ACC112 (cell line): Measurements from ENCODE around the gene C16orf82.
"Not testable (repeated sequence)": the region's sequence is repeated elsewhere in the genome, so short reads cannot be mapped to it uniquely, and the experiment has no call there.

ENCODE experiments used
- H2AFZ ChIP-seq: fragments of 200-600 bp; sonication (generic); one replicate; pipeline ENCODE4 v1.6.0; 2017; ENCODE audit warnings: antibody characterized with exemption, low read length; ENCODE audit not compliant: unreplicated experiment
- H3K27ac ChIP-seq: fragments of 200-600 bp; sonication (generic); 2 replicates; pipeline ENCODE4 v1.5.1; 2014; ENCODE audit warnings: low read depth, mild to moderate bottlenecking, antibody characterized with exemption, low read length, moderate library complexity
- H3K27me3 ChIP-seq: fragments of 200-600 bp; sonication (generic); 2 replicates; pipeline ENCODE4 v1.6.1; 2014; ENCODE audit warnings: mild to moderate bottlenecking, antibody characterized with exemption, low read length, moderate library complexity, mixed read lengths; ENCODE audit not compliant: insufficient read depth
- H3K36me3 ChIP-seq: fragments of 200-600 bp; sonication (generic); 2 replicates; pipeline ENCODE4 v1.6.1; 2016; ENCODE audit warnings: mild to moderate bottlenecking, antibody characterized with exemption, low read length, moderate library complexity, mixed read lengths; ENCODE audit not compliant: insufficient read depth
- H3K4me1 ChIP-seq: fragments of 200-600 bp; sonication (generic); one replicate; pipeline ENCODE4 v1.6.1; 2016; ENCODE audit warnings: low read length, mixed read lengths; ENCODE audit not compliant: insufficient read depth, unreplicated experiment, control insufficient read depth
- H3K4me3 ChIP-seq: fragments of 200-600 bp; sonication (generic); 2 replicates; pipeline ENCODE4 v1.5.1; 2014; ENCODE audit warnings: mild to moderate bottlenecking, low read depth, low read length
- H3K79me2 ChIP-seq: fragments of 200-600 bp; sonication (generic); one replicate; pipeline ENCODE4 v1.6.0; 2016; ENCODE audit warnings: low read length; ENCODE audit not compliant: control insufficient read depth, unreplicated experiment, insufficient read depth

C16orf82 gene

DNA sequence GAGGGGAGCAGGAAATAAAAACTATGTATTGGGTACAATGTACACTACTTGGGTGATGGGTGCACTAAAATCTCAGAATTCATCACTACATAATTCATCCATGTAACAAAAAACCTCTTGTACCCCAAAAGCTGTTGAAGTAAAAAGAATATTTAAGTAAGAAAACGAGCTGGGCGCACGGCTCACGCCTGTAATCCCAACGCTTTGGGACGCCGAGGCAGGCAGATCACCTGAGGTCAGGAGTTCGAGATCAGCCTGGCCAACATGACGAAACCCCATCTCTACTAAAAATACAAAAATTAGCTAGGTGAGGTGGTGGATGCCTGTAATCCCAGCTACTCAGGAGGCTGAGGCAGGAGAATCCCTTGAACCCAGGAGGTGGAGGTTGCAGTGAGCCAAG is 19.3 kb downstream of the C16orf82 start:
- H2AFZ ChIP-seq, H3K4me3 ChIP-seq, H3K27me3 ChIP-seq, H3K79me2 ChIP-seq, H3K36me3 ChIP-seq, H3K27ac ChIP-seq, H3K4me1 ChIP-seq: not testable (repeated sequence)

DNA sequence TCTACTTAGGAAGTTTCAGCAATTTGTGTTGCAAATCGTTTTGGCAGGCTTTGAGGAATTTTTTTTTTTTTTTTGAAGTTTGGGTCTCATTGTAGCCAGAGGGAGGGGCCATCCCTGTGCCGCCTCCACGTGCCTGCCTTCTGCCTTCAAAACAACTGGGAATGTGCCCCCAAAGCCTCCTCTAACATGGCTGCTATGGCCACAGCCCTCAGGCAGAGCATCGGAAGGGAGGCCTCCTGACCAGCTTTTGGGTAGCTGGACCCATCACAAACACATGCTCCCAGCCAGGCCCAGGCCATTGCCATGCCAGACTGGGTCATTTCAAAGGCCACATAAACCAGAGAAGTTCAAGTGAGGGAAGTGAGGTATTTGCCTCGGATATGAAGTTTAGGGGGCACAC is 21.5 kb downstream of the C16orf82 start:
- Histone ChIP-seq H3K27ac (no peak overlapping the region), H3K4me3 (no peak overlapping the region), H3K36me3 (no peaks in the 10 kb centered on the region), H3K4me1 (no peaks in the 10 kb centered on the region), H3K79me2 (no peaks in the 10 kb centered on the region), H2AFZ (no peak overlapping the region), H3K27me3 (peaks cover 19% of the 10 kb centered on the region)

DNA sequence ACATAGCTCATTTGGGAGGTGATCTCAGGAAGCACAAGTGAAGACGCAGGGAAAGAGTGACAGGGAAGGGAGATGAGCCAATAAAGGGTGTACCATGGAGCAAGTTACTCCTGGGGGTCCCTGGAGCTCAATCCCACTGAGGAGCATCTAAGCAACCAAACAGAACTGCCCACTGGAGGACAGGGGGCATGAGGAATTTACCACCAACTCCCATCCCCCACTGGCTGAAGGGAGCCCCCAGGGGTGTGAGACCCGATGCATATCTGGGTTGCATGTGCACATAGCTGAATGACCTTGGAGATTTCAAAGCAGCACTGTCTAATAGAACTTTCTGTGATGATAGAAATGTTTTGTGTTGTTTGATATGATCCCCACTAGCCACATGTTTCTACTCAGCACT is 29.6 kb downstream of the C16orf82 start:
- H3K4me3 ChIP-seq, result no peak overlapping the region
- H3K4me1 ChIP-seq, result no peaks in the 10 kb centered on the region
- no peak overlapping the region for H2AFZ ChIP-seq
- no peaks in the 10 kb centered on the region for H3K36me3 ChIP-seq
- peaks cover 13% of the 10 kb centered on the region; the same call in 1 of the 2 replicates for H3K27me3 ChIP-seq
- no peak overlapping the region for H3K27ac ChIP-seq
- no peaks in the 10 kb centered on the region for H3K79me2 ChIP-seq

DNA sequence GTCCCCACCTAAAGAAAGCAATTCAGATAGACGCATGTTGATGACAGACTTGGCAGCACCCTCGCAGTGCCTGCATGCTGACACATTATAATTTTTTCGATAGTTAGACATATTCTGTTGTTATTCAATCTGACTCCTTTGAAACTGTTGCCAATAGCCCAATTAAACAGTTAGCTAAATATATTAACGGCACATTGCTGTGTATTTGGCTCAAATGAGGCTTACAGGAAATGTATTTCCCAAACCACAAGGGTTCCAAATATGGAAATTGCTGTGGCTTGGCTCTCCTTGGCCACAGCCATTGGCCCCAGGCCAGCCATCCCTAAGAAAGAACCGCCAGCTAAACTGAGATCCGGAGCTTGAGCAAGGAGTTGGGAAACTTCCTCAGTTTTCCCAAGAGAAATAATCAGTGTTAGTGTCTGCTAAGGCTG is 31.1 kb downstream of the C16orf82 start:
- peaks cover 7% of the 10 kb centered on the region; the same call in 1 of the 2 replicates for H3K27me3 ChIP-seq
- no peak overlapping the region for H2AFZ ChIP-seq
- H3K4me3 ChIP-seq, result no peak overlapping the region
- no peaks in the 10 kb centered on the region for H3K4me1 ChIP-seq
- H3K36me3 ChIP-seq, result no peaks in the 10 kb centered on the region
- H3K79me2 ChIP-seq, result no peaks in the 10 kb centered on the region
- no peak overlapping the region for H3K27ac ChIP-seq

DNA sequence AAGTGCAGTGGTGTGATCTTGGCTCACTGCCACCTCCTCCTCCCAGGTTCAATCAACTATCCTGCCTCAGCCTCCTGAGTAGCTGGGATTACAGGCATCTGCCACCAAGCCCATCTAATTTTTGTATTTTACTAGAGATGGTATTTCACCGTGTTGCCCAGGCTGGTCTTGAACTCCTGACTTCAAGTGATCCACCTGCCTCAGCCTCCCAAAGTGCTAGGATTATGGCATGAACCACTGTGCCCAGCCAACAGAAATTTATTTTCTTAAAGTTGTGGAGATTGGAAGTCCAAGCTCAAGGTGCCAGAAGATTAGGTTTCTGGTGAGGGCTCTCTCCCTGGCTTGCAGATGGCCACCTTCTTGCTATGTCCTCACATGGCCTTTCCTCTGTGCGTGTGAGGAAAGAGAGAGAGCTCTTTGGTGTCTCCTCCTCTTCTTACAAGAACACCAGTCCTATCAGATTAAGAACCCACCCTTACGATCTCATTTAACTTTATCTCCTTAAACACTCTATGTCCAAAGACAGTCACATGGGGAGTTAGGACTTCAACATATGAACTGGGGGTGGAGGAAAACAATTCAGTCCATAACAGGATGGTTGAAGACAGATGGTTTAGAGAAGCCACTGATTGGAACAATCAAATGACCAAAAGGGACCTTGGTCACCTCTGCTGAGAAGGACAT is 31.8 kb downstream of the C16orf82 start:
- no peaks in the 10 kb centered on the region for H3K36me3 ChIP-seq
- no peak overlapping the region for H3K4me3 ChIP-seq
- H3K4me1 ChIP-seq, result no peaks in the 10 kb centered on the region
- no peaks in the 10 kb centered on the region for H3K79me2 ChIP-seq
- no peak overlapping the region for H3K27ac ChIP-seq
- H2AFZ ChIP-seq, result no peak overlapping the region
- peaks cover under 1% of the 10 kb centered on the region; the same call in 1 of the 2 replicates for H3K27me3 ChIP-seq

DNA sequence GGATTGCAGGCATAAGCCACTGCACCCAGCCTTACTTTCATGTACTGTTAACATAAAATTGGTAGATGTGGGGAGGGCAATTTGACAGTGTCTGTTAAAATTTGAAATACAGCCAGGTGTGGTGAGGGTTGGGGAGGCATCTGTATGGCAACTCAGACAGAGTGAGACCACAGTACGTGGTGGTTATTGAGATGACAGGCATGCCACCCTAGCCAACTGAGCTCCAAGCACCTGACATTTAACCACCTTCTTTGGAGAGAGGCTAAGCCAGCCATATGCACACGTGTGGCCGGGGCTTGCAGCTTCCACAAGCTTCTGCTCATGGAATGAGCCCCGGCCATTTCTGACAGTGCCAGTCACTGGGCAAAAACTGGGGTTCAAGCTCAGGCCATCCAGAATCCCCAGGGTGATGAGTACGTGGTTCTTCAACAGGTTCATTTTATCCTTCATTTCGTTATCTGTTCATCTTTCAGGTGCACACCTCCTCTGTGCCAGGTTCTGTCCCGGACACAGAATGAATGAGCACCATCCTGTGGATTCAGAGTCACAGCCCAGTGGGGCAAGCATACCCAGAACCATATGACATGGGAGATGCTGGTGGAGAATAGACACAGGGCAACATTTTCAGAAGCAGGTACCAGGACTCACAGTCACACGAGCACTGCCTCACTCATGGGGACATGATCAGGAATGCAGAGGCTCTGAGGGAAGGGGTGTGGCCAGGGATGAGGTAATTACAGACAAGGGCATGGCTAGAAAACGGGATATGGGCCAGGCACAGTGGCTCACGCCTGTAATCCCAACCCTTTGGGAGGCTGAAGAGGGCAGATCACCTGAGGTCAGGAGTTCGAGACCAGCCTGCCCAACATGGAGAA is 36.2 kb downstream of the C16orf82 start:
- Histone ChIP-seq H3K27me3 (no peaks in the 10 kb centered on the region), H3K27ac (no peak overlapping the region), H3K4me3 (no peak overlapping the region), H2AFZ (no peak overlapping the region), H3K79me2 (no peaks in the 10 kb centered on the region), H3K4me1 (no peaks in the 10 kb centered on the region), H3K36me3 (no peaks in the 10 kb centered on the region)

DNA sequence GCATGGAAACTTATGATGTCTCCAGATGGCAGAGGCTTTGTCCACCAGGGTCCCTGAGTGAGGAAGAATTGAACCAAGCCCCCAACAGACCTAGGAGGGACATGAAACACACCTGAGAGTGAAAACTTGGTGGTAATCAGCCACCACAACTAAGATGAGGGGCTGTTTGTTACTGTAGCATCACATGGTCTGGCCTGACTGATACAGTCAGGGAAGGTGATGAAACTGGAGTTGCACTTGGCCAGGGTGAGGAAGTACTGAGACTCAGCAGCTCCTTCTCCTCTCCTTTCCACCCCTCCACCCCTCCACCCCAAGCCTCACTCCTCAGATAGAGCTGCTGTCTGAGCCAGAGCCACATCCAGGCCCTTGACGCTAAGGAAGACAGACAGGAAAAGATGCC is 37.2 kb downstream of the C16orf82 start:
- Histone ChIP-seq H3K4me3 (no peak overlapping the region), H2AFZ (no peak overlapping the region), H3K27me3 (no peaks in the 10 kb centered on the region), H3K27ac (no peak overlapping the region), H3K36me3 (no peaks in the 10 kb centered on the region), H3K79me2 (no peaks in the 10 kb centered on the region), H3K4me1 (no peaks in the 10 kb centered on the region)

DNA sequence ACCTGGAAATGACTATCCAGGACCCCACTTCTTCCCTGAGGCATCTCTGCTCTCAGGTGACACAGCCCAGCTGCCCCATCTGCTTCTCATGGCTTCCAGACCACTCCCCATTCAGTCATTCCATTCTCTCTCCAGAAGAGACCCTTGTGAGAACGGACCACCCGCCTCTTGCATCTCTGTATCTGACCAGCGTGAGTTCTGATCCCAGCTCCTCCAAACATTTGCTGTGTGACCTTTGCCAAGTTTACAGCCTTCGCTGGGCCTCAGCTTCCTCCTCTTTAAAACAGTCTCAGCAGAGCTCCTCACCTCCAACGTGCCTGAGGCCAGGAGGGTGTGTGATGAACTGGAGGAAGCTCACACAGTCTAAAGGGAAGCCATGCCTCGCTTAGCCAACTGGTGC is 39.6 kb downstream of the C16orf82 start:
- H3K27me3 ChIP-seq, result no peaks in the 10 kb centered on the region
- no peaks in the 10 kb centered on the region for H3K79me2 ChIP-seq
- H3K27ac ChIP-seq, result no peak overlapping the region
- H3K36me3 ChIP-seq, result no peaks in the 10 kb centered on the region
- no peak overlapping the region for H2AFZ ChIP-seq
- H3K4me1 ChIP-seq, result no peaks in the 10 kb centered on the region
- no peak overlapping the region for H3K4me3 ChIP-seq

DNA sequence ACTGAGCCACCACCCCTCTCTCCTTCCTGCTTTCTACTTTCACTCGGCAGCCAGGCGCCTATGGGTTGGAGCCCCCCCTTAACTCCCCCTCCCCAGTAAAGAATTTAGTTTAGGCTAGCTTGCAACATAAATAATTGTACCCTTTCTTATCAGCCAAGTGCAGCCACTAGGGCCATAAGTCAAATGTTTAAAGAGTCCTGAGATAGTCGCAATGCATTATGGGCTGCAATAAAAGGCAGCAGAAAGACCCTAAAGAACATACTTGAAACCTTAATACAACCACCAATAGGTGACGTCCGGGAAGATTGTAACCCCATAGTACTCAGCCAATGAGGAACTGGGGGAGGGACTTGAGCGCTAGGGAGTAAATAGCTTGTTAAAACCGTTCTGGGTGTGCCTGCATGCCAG is 40.5 kb downstream of the C16orf82 start:
- no peaks in the 10 kb centered on the region for H3K27me3 ChIP-seq
- H3K4me3 ChIP-seq, result no peak overlapping the region
- no peaks in the 10 kb centered on the region for H3K79me2 ChIP-seq
- no peak overlapping the region for H2AFZ ChIP-seq
- H3K4me1 ChIP-seq, result no peaks in the 10 kb centered on the region
- H3K27ac ChIP-seq, result no peak overlapping the region
- no peaks in the 10 kb centered on the region for H3K36me3 ChIP-seq

DNA sequence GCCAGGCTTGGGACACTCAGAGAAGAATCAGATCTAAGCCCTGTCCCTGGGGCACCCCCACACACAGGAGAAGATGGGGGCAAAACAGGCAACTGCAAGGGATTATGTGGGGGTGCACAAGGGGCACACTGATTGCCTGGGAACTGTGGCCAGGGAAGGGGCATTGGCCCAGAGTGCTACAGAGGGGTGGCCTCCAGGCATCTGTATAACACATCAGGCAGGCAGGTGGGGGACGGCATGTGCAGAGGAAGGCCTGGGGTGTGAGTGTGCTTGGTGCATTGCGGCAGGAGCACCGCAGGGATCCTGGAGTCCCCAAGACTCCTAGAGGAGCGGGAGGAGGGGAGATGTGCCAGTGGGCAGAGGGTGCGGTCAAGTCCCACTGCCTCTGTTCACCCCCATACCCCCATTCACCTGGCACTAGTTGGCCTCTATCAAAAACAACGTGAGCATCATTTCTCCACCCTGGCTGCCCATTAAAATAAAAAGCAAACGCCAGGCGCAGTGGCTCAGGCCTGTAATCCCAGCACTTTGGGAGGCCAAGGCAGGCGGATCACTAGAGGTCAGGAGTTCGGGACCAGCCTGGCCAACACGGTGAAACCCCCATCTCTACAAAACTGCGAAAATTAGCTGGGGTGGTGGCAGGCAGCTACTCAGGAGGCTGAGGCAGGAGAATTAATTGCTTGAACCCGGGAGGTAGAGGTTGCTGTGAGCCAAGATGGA is 41.5 kb downstream of the C16orf82 start:
- H3K27ac ChIP-seq, result no peak overlapping the region
- no peaks in the 10 kb centered on the region for H3K36me3 ChIP-seq
- no peaks in the 10 kb centered on the region for H3K27me3 ChIP-seq
- H3K4me3 ChIP-seq, result no peak overlapping the region
- no peaks in the 10 kb centered on the region for H3K4me1 ChIP-seq
- no peaks in the 10 kb centered on the region for H3K79me2 ChIP-seq
- H2AFZ ChIP-seq, result no peak overlapping the region
